Measurements from ENCODE around the gene C1QL3.

C1QL3 gene

DNA sequence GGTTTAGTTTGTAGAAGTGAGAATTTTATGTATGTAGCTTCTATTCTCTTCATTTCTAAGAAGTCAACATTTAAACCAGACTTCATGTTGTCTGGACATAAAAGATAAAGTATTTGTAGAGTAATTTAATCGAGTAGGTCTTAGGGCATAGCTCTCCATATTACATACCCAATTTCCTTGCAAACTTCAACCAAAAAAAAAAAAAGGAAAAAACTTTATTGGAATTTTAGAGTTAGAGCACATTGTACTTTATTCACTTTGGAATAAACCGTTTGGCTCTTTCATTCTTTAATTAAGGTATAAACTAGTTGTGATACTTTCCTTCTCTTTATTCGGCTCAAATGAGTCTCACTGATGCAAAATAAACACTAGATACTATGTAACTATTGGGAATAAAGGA lies 48.9 kb downstream of the C1QL3 start:
- Mint-ChIP-seq H3K4me3 (no peak overlapping the region), H3K36me3 (ENCODE audit: low read depth) (peaks cover 46% of the 10 kb centered on the region), H3K4me1 (ENCODE audit: low read depth) (peaks cover 25% of the 10 kb centered on the region), H3K27me3 (no peaks in the 10 kb centered on the region), H3K9me3 (no peaks in the 10 kb centered on the region), H3K27ac (no peak overlapping the region)
- DNase-seq: no peak

GRCh38 chr10:16470747-16471146 lies 50.9 kb downstream of the C1QL3 start:
- peaks cover 36% of the 10 kb centered on the region for H3K4me1 Mint-ChIP-seq (ENCODE audit: low read depth)
- H3K27me3 Mint-ChIP-seq: no peaks in the 10 kb centered on the region
- no peaks in the 10 kb centered on the region for H3K9me3 Mint-ChIP-seq
- peak overlapping the region; percentile 83 for H3K27ac Mint-ChIP-seq
- peaks cover 50% of the 10 kb centered on the region for H3K36me3 Mint-ChIP-seq (ENCODE audit: low read depth)
- no peak overlapping the region for H3K4me3 Mint-ChIP-seq
- peak; percentile 35 for DNase-seq

GRCh38 chr10:16466001-16466400 lies 55.7 kb downstream of the C1QL3 start:
- H3K36me3 Mint-ChIP-seq (ENCODE audit: low read depth): peaks cover 59% of the 10 kb centered on the region
- H3K4me1 Mint-ChIP-seq (ENCODE audit: low read depth): peaks cover 43% of the 10 kb centered on the region
- H3K27ac Mint-ChIP-seq: no peak overlapping the region
- DNase-seq: no peak
- H3K27me3 Mint-ChIP-seq: no peaks in the 10 kb centered on the region
- H3K4me3 Mint-ChIP-seq: no peak overlapping the region
- peaks cover 4% of the 10 kb centered on the region for H3K9me3 Mint-ChIP-seq

Data from activated T-cell treated with anti-CD3 and anti-CD28 coated beads, Interleukin-2, amount 50 U/mL, for 24 hours (primary cell).